ENCODE results near the gene GGT6.

DNA sequence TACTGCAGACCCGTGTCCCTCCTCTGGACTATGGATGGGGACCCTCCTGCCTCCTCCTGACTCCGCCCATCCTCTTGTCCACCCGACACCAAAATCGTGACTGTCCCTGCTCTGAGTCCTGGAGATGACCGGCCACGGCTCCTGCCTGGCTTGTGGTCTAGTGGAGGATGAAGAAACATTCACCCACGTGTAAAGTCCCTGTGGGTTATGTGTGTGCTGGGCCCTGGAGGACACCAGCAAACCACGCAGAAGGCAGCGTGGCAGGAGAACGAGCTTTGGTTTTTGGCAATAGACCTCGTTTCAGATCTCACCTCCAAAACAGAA is 49.8 kb downstream of the GGT6 start:
- TF ChIP-seq, protein P1, sequence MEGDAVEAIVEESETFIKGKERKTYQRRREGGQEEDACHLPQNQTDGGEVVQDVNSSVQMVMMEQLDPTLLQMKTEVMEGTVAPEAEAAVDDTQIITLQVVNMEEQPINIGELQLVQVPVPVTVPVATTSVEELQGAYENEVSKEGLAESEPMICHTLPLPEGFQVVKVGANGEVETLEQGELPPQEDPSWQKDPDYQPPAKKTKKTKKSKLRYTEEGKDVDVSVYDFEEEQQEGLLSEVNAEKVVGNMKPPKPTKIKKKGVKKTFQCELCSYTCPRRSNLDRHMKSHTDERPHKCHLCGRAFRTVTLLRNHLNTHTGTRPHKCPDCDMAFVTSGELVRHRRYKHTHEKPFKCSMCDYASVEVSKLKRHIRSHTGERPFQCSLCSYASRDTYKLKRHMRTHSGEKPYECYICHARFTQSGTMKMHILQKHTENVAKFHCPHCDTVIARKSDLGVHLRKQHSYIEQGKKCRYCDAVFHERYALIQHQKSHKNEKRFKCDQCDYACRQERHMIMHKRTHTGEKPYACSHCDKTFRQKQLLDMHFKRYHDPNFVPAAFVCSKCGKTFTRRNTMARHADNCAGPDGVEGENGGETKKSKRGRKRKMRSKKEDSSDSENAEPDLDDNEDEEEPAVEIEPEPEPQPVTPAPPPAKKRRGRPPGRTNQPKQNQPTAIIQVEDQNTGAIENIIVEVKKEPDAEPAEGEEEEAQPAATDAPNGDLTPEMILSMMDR (IDR thresholded peaks at IDR 0.05): no peak
- no peak for TF ChIP-seq POLR2A (IDR thresholded peaks at IDR 0.05)
